Left forelimb (tissue), 1 donor: Measurements from ENCODE around the gene GAK.

Experiments
- DNase-seq: peaks from one replicate; pipeline ENCODE4 v3.0.0-alpha.2; 2018; ENCODE audit warnings: low spot score

The GAK gene

GRCh38 chr4:848803-849477 is 83.2 kb downstream of the GAK start:
- no peak for DNase-seq

DNA sequence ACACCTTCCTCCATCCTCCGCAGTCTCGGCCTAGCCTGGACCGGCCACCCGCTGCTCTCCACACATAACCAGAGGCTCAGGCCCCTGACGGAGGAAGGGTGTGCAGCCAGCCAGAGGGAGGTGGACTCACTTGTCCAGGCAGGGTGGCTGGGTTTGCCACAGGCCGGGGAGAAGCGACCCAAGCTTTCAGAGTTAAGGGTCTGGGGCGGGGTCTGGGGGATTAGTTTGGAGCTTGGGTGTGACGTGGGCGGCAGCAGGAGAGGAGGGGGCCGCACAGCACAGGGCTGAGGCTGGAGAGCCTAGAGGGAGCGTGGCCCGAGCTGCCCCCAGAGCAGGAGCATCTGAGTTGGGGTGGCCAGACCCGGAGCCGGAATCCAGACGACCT is 83.8 kb downstream of the GAK start:
- no peak for DNase-seq

- no peak for DNase-seq
Measured at GRCh38 chr4:845836-846251, 86.3 kb downstream of the GAK start.

DNA sequence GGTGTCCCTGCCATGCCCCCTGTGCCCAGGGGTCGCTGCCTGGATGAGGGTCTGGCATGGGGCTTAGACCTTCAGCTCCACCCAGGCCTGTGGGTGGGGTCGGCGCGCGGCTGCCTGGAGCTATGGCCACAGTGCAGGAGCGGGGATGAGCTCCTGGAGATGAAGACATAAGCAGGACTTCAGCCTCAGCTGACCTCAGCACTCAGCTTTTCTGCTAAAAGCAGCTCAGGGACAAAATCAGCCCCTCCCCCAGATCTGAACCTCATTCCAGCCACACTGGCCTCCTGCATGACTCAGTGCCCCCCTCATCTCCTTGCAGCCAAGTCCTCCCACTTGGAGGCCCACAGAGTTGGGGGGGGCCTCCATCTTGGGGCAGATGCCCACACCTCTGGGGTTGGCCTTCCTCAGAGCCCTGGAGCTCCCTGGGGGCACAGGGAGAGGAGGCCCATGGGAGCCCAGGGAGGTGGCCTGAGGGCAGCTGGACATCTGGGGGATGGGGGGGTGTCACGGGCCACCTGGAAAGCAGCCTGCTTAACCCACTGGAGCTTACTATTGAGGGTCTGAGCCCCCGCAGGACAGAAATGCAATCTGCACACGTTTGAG is 86.8 kb downstream of the GAK start:
- no peak for DNase-seq

GRCh38 chr4:844752-845232 is 87.3 kb downstream of the GAK start:
- DNase-seq: no peak

DNA sequence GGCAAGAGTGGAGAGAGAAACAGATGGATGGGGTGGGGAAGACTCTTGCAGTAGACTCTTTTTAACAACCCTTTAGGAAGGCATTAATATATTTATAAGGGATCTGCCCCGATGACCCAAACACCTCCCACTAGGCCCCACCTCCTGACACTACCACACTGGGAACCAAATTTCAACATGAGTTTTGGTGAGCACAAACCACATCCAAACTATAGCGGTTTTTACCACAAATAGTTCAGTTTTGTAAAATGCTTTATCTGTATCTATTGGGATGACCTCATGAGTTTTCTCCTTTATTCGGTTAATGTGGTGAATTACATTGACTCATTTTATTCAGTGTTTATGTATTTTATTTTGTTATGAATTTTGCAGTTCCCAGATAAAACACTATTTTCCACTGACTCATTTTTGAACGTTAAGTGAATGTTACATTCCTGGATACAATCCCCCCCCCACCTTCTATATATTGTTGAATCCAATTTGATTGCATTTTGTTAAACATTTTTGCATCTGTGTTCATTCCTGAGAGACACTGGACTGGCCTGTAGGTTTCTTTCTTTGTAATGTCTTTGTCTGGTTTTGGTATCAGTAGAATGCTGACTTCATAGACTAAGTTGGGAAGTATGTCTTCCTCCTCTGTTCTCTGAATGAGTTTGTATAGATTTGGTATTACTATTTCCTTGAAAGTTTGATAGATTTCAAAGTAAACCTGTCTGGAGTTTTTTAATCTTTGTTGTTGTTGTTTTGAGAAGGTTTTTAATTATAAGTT is 92.3 kb downstream of the GAK start:
- DNase-seq: no peak

DNA sequence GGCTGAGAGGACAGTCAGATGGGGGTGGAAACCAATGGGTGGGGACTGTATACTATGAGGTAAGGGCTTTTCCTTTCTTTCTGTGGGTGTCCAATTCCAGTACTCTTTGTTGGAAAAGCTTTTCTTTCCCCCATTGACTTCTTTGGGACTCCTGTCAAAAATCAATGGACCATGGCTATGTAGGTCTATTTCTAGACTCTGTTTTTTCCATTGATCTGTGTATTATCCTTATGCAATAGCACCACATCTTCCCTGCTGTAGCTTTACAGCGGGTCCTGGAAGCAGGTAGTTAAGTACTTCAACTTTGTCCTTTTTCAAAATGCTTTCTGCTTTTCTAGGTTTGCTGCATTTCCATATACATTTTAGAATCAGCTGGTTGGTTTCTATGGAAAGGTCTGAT is 94.3 kb downstream of the GAK start:
- DNase-seq: no peak

GRCh38 chr4:836750-837301 is 95.3 kb downstream of the GAK start:
- no peak for DNase-seq

- no peak for DNase-seq
Measured at GRCh38 chr4:836003-836511, 96.1 kb downstream of the GAK start.

DNA sequence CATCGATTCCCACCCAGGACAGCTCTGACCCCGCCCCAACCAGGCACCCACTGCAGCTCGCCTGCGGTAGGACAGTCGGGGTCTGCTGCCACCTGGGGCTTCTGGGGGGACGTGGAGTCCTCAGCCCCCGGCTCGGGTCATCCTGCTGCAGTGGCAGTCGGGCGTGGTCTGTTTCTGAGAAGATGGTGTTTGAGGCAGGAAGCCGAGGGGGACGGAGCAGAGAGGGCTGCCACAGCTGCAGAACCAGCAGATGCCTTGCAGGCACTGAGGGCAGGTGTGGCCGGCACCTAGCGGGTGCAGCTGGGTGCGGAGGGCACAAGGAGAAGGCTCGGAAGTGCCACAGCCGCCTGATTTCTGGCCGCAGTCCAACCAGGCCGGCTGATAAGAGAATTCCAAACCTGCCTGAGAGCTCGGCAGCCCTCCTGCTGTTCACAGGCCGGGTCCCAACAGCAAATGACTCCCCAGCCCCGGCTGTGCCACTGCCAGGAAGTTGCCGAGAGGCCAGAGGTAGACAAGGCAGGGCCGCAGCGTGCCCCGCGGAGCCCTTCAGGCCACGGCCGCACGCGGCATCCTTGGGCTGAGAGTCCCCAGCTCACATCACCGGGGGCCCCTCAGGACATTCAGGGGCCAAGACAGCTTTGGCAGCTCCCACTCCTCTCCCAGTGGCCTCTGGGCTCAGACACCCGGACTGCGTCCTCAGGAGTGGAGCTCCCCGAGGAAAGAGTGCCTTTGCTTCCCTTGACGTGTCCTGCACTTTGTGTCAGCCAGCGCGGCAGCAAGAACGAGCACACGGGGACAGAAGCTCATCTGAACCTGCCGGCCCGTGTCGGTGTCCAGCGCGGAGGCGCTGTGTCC is 96.7 kb downstream of the GAK start:
- DNase-seq: no peak

DNA sequence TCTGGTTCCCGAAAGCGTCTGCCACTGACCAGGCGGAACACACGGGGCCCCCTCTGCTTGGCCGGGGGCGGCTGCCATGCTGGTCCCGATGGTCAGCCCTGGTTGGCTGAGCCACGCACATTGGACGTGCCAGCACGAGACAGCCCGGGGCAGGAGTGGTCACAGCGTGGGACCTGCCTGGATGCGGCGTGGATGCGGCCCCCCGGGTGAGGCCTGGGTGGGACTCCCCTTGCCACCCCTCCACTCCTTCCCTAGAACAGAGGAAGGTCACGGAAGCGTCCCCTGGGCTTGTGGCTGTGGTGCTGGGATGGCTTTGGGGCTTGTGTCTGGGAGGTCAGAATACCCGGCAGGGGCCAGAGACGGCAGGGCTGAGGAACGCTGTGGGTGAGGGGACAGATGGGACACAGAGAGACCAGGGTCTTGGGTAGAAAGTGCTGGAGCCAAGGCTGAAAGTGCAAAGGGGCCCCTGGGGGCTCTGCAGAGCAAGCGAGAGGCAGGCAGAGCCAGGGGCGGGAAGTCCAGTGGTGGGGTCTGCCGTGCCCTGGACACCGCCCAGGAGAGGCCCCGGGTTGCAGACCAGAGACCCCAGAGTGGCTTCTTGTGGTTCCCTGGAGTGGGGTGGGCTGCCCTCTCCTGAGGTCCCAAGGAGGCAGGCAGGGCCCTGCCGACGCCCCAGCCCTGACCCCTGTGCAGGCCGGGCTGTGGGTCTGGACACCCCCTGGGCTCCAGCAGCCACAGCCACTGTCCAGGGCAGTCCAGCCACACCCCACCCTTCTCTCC is 97.6 kb downstream of the GAK start:
- no peak for DNase-seq

DNA sequence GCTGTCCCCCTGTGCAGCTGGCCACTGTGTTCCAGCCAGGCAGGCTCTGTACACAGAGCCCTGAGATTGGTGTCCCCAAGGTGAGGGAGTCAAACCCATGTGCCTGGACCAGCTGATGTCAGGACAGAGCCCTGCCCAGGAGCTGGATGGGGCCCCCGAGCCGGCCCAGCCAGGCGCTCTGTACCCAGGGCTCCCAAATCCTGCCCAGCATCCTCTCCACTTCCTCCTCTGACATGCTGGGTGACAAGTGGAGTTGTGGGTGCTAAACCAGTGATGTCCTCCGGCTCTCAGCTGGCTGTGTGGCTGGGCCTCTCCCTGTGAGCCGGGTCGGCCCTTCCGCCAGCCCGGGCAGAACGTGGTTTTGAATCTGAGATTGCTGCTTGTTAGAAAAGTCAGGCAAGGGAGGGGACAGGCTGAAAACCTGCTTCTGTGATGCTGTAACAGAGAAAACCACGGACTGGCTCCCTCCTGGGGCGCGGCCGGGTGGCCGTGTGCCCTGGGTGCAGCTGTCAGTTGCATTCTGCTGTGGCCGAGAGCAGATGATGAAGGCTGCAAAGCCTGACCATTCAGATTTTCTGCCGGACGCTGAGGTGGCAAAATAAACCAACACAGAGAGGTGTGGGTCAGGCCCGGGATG is 98.3 kb downstream of the GAK start:
- no peak for DNase-seq

GRCh38 chr4:833156-833555 is 99.0 kb downstream of the GAK start:
- no peak for DNase-seq

DNA sequence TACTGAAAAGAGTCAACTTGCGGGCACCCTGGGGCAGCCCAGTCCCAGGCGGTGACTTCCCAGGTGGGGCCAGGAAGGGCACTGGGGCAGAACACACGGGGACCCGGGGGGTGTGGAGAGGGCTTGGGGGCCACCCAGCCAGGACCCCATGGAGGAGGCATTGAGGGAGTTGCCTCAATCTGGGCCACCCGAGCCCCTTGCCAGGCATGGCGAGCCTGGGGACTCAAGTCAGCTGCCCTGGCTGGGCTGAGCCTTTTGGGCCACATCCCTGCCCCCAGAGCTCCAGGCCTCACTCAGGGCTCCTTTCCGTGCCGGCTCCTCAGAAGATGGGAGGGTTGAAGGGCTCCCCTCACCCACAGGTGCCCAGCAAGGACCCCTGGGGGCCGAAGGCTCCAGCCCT is 99.6 kb downstream of the GAK start:
- DNase-seq: no peak

DNA sequence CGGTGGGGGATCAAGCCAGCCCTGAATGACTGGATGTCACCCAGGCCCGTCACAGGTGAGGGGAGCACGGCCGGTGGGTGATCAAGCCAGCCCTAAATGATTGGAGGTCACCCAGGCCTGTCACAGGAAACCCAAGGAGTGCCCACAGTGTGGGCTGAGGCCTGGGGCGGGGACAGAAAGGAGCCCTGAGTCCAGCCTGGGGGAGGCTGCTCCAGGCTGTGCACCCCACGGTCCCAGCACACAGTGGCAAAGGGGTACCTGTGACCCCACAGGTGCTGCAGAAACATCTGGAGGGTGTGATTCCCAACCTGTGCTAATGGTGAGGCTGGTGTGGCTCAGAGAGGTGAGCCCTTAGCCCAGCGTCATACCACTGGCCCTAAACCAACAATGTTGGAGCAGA is 100.0 kb downstream of the GAK start:
- DNase-seq: no peak

- DNase-seq: no peak
Measured at GRCh38 chr4:831483-831805, 100.7 kb downstream of the GAK start.

DNA sequence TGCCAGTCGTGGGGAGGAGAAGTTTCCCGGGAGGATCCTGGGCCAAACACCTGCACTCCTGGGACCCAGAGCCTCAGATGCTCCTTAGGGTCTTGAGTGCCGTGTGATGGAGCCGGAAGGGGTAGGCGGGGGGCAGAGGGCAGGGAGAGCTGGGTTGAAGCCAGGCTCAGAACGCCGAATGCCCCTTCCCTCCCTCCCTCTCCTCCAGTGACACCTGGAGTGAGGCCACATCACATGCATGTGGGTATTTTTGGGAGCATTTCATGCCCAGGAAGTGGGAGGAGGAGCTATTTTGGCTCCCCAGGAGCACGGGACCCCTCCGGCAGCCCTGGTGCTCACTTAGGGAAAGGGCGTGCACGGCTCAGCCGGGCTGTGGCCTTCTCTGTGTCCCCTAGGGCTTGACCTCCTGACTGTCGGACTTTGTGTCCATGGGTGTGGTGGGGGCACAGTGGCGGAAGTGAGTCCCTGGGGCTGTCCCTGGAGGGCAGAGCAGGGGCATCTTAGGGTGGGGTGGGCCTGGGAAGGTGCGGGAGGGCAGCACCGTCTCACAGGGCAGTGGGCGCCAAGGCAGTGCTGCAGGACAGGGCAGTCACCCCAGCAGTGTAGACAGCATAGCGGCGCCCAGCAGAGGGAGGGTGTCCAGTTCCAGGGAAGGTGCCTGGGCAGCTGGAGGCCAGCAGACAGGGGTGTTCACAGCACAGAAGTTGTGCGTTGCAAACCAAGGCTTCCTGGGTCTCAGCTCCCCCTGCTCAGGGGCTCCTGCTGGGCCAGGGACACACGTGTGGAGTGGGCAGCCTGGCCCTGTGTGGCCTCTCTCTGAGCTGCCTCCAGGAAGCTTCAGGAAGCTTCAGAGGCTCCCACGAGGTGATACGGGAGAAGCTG is 101.3 kb downstream of the GAK start:
- peak; percentile 62 for DNase-seq

DNA sequence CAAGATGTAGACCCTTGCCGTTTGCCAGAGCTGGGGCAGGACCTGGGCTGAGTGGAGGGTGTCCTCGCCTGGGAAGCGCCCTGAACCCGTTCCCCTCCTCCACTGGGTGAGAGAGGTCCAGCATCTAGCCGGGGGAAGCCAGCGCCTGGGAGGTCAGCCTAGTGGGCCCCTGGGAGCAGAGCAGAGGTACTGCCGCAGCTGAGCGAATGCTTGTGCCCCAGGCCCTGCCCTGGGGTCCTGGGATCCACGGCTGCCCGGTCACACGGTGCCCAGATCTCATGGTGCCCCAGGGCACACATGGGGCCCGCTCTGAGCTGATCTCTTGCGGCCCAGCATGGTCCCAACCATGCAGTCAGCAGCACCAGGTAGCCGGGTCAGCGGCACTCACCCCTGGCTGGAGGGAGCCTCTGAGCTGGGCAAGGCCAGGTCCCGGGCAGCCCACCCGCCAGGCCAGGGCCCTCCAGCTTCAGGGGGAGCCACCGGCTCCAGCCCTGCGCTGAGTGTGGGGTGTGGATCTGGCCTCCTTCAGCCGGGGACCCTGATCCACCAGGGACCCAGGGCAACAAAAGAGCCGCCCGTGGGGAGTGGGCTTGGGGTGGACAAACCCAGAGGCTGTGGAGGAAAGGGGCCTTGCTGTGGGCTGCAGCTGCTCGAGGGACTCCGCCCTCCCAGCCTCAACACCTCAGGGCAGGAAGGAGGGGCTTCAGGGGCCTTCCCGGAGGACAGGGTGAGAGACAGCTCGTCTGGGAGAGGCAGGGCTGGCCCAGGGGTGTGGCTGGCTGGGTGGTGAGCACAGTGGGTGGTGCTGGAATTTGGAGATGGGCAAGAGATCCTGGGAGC is 102.1 kb downstream of the GAK start:
- DNase-seq: peak; percentile 50

DNA sequence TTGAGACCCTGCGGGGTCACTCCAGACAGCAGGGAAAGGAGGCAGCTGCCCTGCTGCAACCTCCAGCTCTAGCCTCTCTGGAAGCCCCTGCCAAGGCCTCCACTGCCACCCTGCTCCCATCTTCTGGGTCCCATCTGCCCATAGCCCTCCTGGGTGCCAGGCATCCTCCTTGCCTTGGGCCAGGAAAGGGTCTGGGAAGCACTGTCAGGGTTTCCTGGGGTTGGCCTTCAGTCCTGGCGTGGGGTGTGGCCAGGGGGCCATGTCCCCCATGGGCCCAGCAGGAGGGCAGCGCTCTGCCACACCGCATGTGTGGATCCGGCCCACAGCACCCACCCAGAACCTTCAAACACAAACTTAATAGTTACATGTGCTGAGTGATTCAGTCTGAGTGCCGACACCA is 102.8 kb downstream of the GAK start:
- peak; percentile 55 for DNase-seq
